Colonic mucosa (tissue), 4 donors: ENCODE measurements around the gene WFDC1. TPM values are rescaled to one million over a fixed set of nuclear protein-coding genes. Genes with fewer than 3 reads are reported as not detected.

Source experiments
- DNase-seq: peaks from one replicate; pipeline ENCODE4 v3.0.0-alpha.2; 2020
- H3K27ac ChIP-seq: fragments of 200-600 bp; one replicate; pipeline ENCODE4 v1.8.0; 2021
- H3K27me3 ChIP-seq: fragments of 200-600 bp; one replicate; pipeline ENCODE4 v1.8.0; 2021
- H3K36me3 ChIP-seq: fragments of 200-600 bp; one replicate; pipeline ENCODE4 v1.8.0; 2021
- H3K4me1 ChIP-seq: fragments of 200-600 bp; one replicate; pipeline ENCODE4 v1.8.0; 2021; ENCODE audit warnings: mild to moderate bottlenecking
- H3K4me3 ChIP-seq: fragments of 200-600 bp; one replicate; pipeline ENCODE4 v1.8.0; 2021
- H3K9ac ChIP-seq, 2 donors: one replicate each; pipeline ENCODE4 v1.7.0; 2013; ENCODE audit warnings: control low read depth in 2 of 2, low read depth in 2 of 2, low read length in 2 of 2
- H3K9me3 ChIP-seq: fragments of 200-600 bp; one replicate; pipeline ENCODE4 v1.8.0; 2021
- intact Hi-C: fragments of 100-400 bp; cut with DNase I; formaldehyde crosslinking; loops from one replicate; pipeline ENCODE4 v1.14.1; 2022
- total RNA-seq, 2 donors: library from RNA; stranded (reverse); fragmentation: NEBNext Ultra II Directional in 1 of 2; extraction: Animal tissue kit (Norgen Biotek cat#: 25700) in 1 of 2; gene quantifications; one replicate each; pipeline ENCODE4 v1.2.1, GENCODE V29; 2021
- TF ChIP-seq, protein P1 (sequence below): fragments of 200-600 bp; IDR thresholded peaks from one replicate; pipeline ENCODE4 v1.8.0; 2022; ENCODE audit warnings: antibody characterized with exemption, mild to moderate bottlenecking
- donor health status: healthy.
- donor health status: DM: no; HTN: no; CAD: no.
- donor health status: DM: no; HTN: no; CAD: no.

WFDC1 gene
- total RNA-seq, 2 donors from 2014 or later: 4.4 to 17.4 TPM

GRCh38 chr16:84314373-84314772, 19.7 kb downstream of the WFDC1 start:
- H3K9me3 ChIP-seq: no peaks in the 10 kb centered on the region
- H3K4me1 ChIP-seq: no peaks in the 10 kb centered on the region
- H3K9ac ChIP-seq: no peak overlapping the region
- no peak for DNase-seq
- TF ChIP-seq, protein P1, sequence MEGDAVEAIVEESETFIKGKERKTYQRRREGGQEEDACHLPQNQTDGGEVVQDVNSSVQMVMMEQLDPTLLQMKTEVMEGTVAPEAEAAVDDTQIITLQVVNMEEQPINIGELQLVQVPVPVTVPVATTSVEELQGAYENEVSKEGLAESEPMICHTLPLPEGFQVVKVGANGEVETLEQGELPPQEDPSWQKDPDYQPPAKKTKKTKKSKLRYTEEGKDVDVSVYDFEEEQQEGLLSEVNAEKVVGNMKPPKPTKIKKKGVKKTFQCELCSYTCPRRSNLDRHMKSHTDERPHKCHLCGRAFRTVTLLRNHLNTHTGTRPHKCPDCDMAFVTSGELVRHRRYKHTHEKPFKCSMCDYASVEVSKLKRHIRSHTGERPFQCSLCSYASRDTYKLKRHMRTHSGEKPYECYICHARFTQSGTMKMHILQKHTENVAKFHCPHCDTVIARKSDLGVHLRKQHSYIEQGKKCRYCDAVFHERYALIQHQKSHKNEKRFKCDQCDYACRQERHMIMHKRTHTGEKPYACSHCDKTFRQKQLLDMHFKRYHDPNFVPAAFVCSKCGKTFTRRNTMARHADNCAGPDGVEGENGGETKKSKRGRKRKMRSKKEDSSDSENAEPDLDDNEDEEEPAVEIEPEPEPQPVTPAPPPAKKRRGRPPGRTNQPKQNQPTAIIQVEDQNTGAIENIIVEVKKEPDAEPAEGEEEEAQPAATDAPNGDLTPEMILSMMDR: no peak
- H3K27me3 ChIP-seq: no peaks in the 10 kb centered on the region
- intact Hi-C loops: no loop called here
- no peak overlapping the region for H3K4me3 ChIP-seq
- H3K36me3 ChIP-seq: no peaks in the 10 kb centered on the region
- no peak overlapping the region for H3K27ac ChIP-seq

DNA sequence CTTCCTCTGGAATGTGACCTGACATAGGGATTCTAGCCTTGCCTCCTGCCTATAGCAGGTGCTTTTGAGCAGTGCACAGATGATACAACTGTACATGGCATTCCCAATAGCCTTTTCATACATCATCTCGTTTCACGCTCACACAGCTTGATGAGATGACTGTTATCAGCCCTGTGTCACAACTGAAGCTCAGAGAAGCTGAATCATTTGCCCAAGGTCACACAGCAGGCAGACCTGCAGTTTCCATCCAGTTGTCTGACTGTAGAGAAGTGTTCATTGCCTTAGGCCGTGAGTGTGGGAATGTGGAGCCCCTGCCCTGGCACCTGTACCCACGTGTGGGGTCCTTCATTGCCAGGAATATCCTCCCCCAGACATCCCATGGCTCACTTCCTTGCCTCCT, 20.1 kb downstream of the WFDC1 start:
- no peak overlapping the region for H3K4me3 ChIP-seq
- no peak for DNase-seq
- intact Hi-C loops: no loop called here
- H3K9ac ChIP-seq: no peak overlapping the region
- no peaks in the 10 kb centered on the region for H3K36me3 ChIP-seq
- H3K27me3 ChIP-seq: no peaks in the 10 kb centered on the region
- no peaks in the 10 kb centered on the region for H3K4me1 ChIP-seq
- TF ChIP-seq, protein P1: no peak
- H3K9me3 ChIP-seq: no peaks in the 10 kb centered on the region
- H3K27ac ChIP-seq: no peak overlapping the region

GRCh38 chr16:84315422-84315821, 20.7 kb downstream of the WFDC1 start:
- TF ChIP-seq, protein P1: no peak
- Histone ChIP-seq H3K9ac (no peak overlapping the region), H3K4me3 (no peak overlapping the region), H3K36me3 (no peaks in the 10 kb centered on the region), H3K27ac (no peak overlapping the region), H3K27me3 (no peaks in the 10 kb centered on the region), H3K9me3 (no peaks in the 10 kb centered on the region), H3K4me1 (no peaks in the 10 kb centered on the region)
- intact Hi-C loops: no loop called here
- DNase-seq: no peak

DNA sequence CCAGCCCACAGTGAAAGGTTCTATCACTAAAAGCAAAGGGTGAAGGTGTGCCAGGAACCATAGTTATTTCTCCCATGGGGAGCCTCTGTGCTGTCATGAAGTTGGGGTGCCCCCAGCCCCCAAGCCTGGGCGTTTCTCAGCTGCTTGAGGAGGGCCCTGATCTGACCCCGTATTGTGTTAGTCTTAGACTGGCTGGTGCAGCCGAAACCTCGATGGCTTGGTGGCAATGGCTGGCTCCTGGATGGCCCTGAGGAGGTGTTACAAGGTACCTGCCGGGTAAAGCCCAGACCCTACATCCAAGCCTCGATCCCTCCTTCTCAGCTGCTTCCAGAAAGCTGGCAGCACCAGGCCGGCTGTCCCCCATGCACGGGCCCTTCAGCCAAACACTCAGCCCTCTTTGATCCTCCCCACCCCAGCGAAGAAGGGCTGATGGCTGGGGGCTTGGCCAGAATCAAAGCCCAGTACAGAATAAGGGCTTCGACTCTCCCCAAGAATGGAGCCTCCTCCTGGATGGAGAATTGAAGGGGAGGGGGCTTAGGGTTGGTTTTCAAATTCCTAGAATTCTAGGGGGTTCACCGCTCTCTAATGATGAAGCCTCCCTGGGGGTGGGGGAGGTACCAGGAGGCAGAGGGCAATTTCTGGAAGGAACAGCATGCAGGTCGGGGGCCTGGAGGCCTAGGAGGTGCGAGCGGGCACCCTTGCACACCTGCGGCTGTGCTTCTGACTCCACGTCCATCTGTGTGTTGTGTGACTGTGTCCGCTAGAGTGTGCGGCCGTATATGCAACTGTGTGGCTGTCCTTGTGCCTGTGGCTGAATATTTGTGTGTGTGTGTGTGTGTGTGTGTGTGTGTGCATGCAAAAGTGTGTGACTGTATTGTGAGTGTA, 23.7 kb downstream of the WFDC1 start:
- H3K36me3 ChIP-seq: no peaks in the 10 kb centered on the region
- H3K9ac ChIP-seq: no peak overlapping the region
- no peak for DNase-seq
- intact Hi-C loops: no loop called here
- H3K4me3 ChIP-seq: no peak overlapping the region
- no peaks in the 10 kb centered on the region for H3K4me1 ChIP-seq
- H3K9me3 ChIP-seq: no peaks in the 10 kb centered on the region
- TF ChIP-seq, protein P1: no peak
- no peak overlapping the region for H3K27ac ChIP-seq
- H3K27me3 ChIP-seq: no peaks in the 10 kb centered on the region

- TF ChIP-seq, protein P1: no peak
- Histone ChIP-seq H3K36me3 (no peaks in the 10 kb centered on the region), H3K27ac (no peak overlapping the region), H3K9me3 (no peaks in the 10 kb centered on the region), H3K27me3 (no peaks in the 10 kb centered on the region), H3K4me3 (no peak overlapping the region), H3K4me1 (no peaks in the 10 kb centered on the region), H3K9ac (no peak overlapping the region)
- intact Hi-C loops: no loop called here
- no peak for DNase-seq
Observed at GRCh38 chr16:84319146-84319760, 24.6 kb downstream of the WFDC1 start.
